ENCODE data around the gene B3GAT1.
"Not testable (repeated sequence)": the region's sequence is repeated elsewhere in the genome, so short reads cannot be mapped to it uniquely, and the experiment has no call there.

B3GAT1 gene

GRCh38 chr11:134412203-134413042 is at the start of gene B3GAT1:
TSS of gene B3GAT1 (minus strand) at chr11:134412242. CDS start at chr11:134387659, 24,583 bp downstream.
- no peak for DNase-seq (ENCODE audit: low read depth)

GRCh38 chr11:134461621-134462020 is 49.6 kb upstream of the B3GAT1 start:
- DNase-seq (ENCODE audit: low read depth), result no peak

GRCh38 chr11:134460881-134461280 is 48.8 kb upstream of the B3GAT1 start:
- DNase-seq (ENCODE audit: low read depth), result no peak

GRCh38 chr11:134460062-134460561 is 48.1 kb upstream of the B3GAT1 start:
- no peak for DNase-seq (ENCODE audit: low read depth)

GRCh38 chr11:134459246-134460061 is 47.4 kb upstream of the B3GAT1 start:
- no peak for DNase-seq (ENCODE audit: low read depth)

GRCh38 chr11:134457411-134458007 is 45.5 kb upstream of the B3GAT1 start:
- DNase-seq (ENCODE audit: low read depth), result not testable (repeated sequence)

GRCh38 chr11:134455516-134455915 is 43.5 kb upstream of the B3GAT1 start:
- DNase-seq (ENCODE audit: low read depth), result no peak

GRCh38 chr11:134454146-134454690 is 42.2 kb upstream of the B3GAT1 start:
- DNase-seq (ENCODE audit: low read depth), result no peak

GRCh38 chr11:134453441-134453840 is 41.4 kb upstream of the B3GAT1 start:
- no peak for DNase-seq (ENCODE audit: low read depth)

- DNase-seq (ENCODE audit: low read depth), result no peak
Observed at GRCh38 chr11:134452838-134453155, 40.8 kb upstream of the B3GAT1 start.

- DNase-seq (ENCODE audit: low read depth), result no peak
Observed at GRCh38 chr11:134452026-134452837, 40.2 kb upstream of the B3GAT1 start.

GRCh38 chr11:134450186-134450585 is 38.1 kb upstream of the B3GAT1 start:
- no peak for DNase-seq (ENCODE audit: low read depth)

GRCh38 chr11:134449713-134450112 is 37.7 kb upstream of the B3GAT1 start:
- no peak for DNase-seq (ENCODE audit: low read depth)

- DNase-seq (ENCODE audit: low read depth), result no peak
Observed at GRCh38 chr11:134449051-134449450, 37.0 kb upstream of the B3GAT1 start.

- no peak for DNase-seq (ENCODE audit: low read depth)
Observed at GRCh38 chr11:134447696-134448095, 35.7 kb upstream of the B3GAT1 start.

GRCh38 chr11:134445601-134446325 is 33.7 kb upstream of the B3GAT1 start:
- no peak for DNase-seq (ENCODE audit: low read depth)

GRCh38 chr11:134444160-134445108 is 32.4 kb upstream of the B3GAT1 start:
- DNase-seq (ENCODE audit: low read depth), result not testable (repeated sequence)

- no peak for DNase-seq (ENCODE audit: low read depth)
Observed at GRCh38 chr11:134443246-134443645, 31.2 kb upstream of the B3GAT1 start.

GRCh38 chr11:134442246-134442645 is 30.2 kb upstream of the B3GAT1 start:
- DNase-seq (ENCODE audit: low read depth), result no peak

GRCh38 chr11:134441706-134442105 is 29.7 kb upstream of the B3GAT1 start:
- no peak for DNase-seq (ENCODE audit: low read depth)

Data from activated T-cell treated with anti-CD3 and anti-CD28 coated beads for 24 hours (primary cell).